K562 treated with DMSO at 1 percent for 12 hours (cell line): Measurements from ENCODE around the gene FAM174A. TPM values are rescaled to one million over a fixed set of nuclear protein-coding genes. Genes with fewer than 3 reads are reported as not detected.

Experiments
- total RNA-seq: library from RNA; unstranded; fragments of 300-600 nt; gene quantifications from 2 replicates; pipeline ENCODE4 v1.2.3, GENCODE V29; 2022; ENCODE audit not compliant: insufficient read depth

FAM174A gene
- 3.9 and 8.0 TPM in 2 replicates for total RNA-seq

GRCh38 chr5:100535060-100536005 lies at the start of gene FAM174A:
TSS of gene FAM174A (plus strand) at chr5:100535374. CDS start at chr5:100535531, 157 bp downstream.

